D721Med (cell line): ENCODE data around the gene ITPRID1.

Experiments used
- DNase-seq: peaks from one replicate; pipeline ENCODE4 v3.0.0; 2011; ENCODE audit warnings: low spot score; ENCODE audit not compliant: insufficient read length
- FAIRE-seq: peaks from 2 replicates; lab custom pipeline; 2011; peaks lifted over from hg19 to GRCh38; lab: Jason Lieb, UNC
- CTCF ChIP-seq: IDR thresholded peaks from 2 replicates; pipeline ENCODE4 v1.5.1; 2012; ENCODE audit warnings: mild to moderate bottlenecking, control low read depth; ENCODE audit not compliant: insufficient read depth; ENCODE audit errors: missing control alignments

Gene ITPRID1

GRCh38 chr7:31613604-31614003 is 99.7 kb downstream of the ITPRID1 start:
- DNase-seq (no peak), FAIRE-seq (no peak)
- TF ChIP-seq CTCF, result no peak

GRCh38 chr7:31633467-31633866 is 119.6 kb downstream of the ITPRID1 start:
- TF ChIP-seq CTCF, result no peak
- DNase-seq (no peak), FAIRE-seq (no peak)

- DNase-seq, result no peak
- TF ChIP-seq CTCF, result peak; percentile 77
- FAIRE-seq, result no peak
These were observed 120.1 kb downstream of the ITPRID1 start for GRCh38 chr7:31633894-31634494.

- no peak for TF ChIP-seq CTCF
- no peak for FAIRE-seq
These were observed 126.5 kb downstream of the ITPRID1 start for GRCh38 chr7:31640381-31640780.

GRCh38 chr7:31642681-31643115 is 128.8 kb downstream of the ITPRID1 start:
- no peak for TF ChIP-seq CTCF
- DNase-seq (no peak), FAIRE-seq (no peak)

More at GRCh38 chr7:31640381-31640780, 126.5 kb downstream of the ITPRID1 start:
- DNase-seq, result no peak

GRCh38 chr7:31646942-31647341 is 133.1 kb downstream of the ITPRID1 start:
- FAIRE-seq, result no peak
- DNase-seq, result no peak
- no peak for TF ChIP-seq CTCF

- FAIRE-seq (no peak), DNase-seq (no peak)
- no peak for TF ChIP-seq CTCF
These were observed 133.6 kb downstream of the ITPRID1 start for GRCh38 chr7:31647511-31647910.
